Transverse colon (tissue), 4 donors: ENCODE data around the gene LAMB1. TPM values are rescaled to one million over a fixed set of nuclear protein-coding genes. Genes with fewer than 3 reads are reported as not detected.

Source experiments
- DNase-seq: peaks from one replicate; pipeline ENCODE4 v3.0.0-alpha.2; 2019
- H3K27ac ChIP-seq, 4 donors: fragments of 200-600 bp; sonication (generic); 2 replicates each; pipeline ENCODE4 v1.5.1; 2016 to 2018; ENCODE audit warnings: inconsistent platforms in 4 of 4
- H3K27me3 ChIP-seq: fragments of 200-600 bp; sonication (generic); 2 replicates; pipeline ENCODE4 v1.5.1; 2017; ENCODE audit warnings: inconsistent platforms
- H3K36me3 ChIP-seq, 4 donors: fragments of 200-600 bp; sonication (generic); 2 replicates each; pipeline ENCODE4 v1.5.1; 2017 to 2019; ENCODE audit warnings: inconsistent platforms in 4 of 4
- H3K4me1 ChIP-seq, 4 donors: fragments of 200-600 bp; sonication (generic); 2 replicates each; pipeline ENCODE4 v1.5.1; 2017 to 2020; ENCODE audit warnings: inconsistent platforms in 4 of 4
- H3K4me3 ChIP-seq, 4 donors: fragments of 200-600 bp; sonication (generic); 1 replicate in 1 of 4; 2 replicates in 3 of 4; pipeline versions ENCODE4 v1.5.1 to v1.6.1; 2017 to 2019; ENCODE audit warnings: inconsistent platforms in 4 of 4
- H3K9me3 ChIP-seq, 2 donors: fragments of 200-600 bp; sonication (generic); 2 replicates each; pipeline ENCODE4 v1.5.1; 2017 to 2019; ENCODE audit warnings: inconsistent platforms in 2 of 2
- EP300 ChIP-seq: sonication (generic); formaldehyde crosslinking; IDR thresholded peaks from one replicate; pipeline ENCODE4 v1.6.1; 2017; ENCODE audit warnings: antibody characterized with exemption, low read depth
- POLR2A ChIP-seq: fragments of 450-650 bp; IDR thresholded peaks from one replicate; pipeline ENCODE4 v1.6.1; 2016; ENCODE audit warnings: antibody characterized with exemption, mild to moderate bottlenecking, moderate library complexity
- POLR2AphosphoS5 ChIP-seq, 3 donors: sonication (generic); formaldehyde crosslinking; IDR thresholded peaks; one replicate each; pipeline ENCODE4 v1.6.1; 2016; ENCODE audit warnings: antibody characterized with exemption in 3 of 3
- WGBS, 2 donors: methylation state at CpG; one replicate each; pipeline ENCODE4 v1.1.5; 2018; ENCODE audit warnings: low coverage in 1 of 2; 5-methylcytosine and 5-hydroxymethylcytosine counted together
- in situ Hi-C, 4 donors: fragments of 200-750 bp; cut with MboI; loops; one replicate each; pipeline versions ENCODE4 v1.15.0 to v1.15.1; 2017; ENCODE audit warnings: low sequenced_read_pairs in 3 of 4, low pct_ligation_motif_present in 1 of 4, low pct_unique_long_range_greater_than_20kb in 1 of 4
- intact Hi-C: fragments of 100-400 bp; cut with DNase I; formaldehyde crosslinking; loops from one replicate; pipeline ENCODE4 v1.15.1; 2023; ENCODE audit warnings: low total_unique reads
- total RNA-seq, 4 donors: library from RNA; depleted of rRNA; stranded (reverse); fragments of >200 nt; gene quantifications; one replicate each; pipeline ENCODE4 v1.1.0, GENCODE V29; 2016
- TF ChIP-seq, protein P1 (sequence below), 5 experiments: fragments of 200-600 bp in 3 of 5; fragments of 450-650 bp in 2 of 5; sonication (generic) in 3 of 5; IDR thresholded peaks; 1 replicate in 2 of 5; 2 replicates in 3 of 5; pipeline ENCODE4 v1.5.1; 2016 to 2017; ENCODE audit warnings: antibody characterized with exemption in 5 of 5, inconsistent platforms in 3 of 5, mild to moderate bottlenecking in 2 of 5, moderate library complexity in 1 of 5

LAMB1 gene
- total RNA-seq, 4 donors from 2014 or later = 54.2 to 119 (median 90.3) TPM

DNA sequence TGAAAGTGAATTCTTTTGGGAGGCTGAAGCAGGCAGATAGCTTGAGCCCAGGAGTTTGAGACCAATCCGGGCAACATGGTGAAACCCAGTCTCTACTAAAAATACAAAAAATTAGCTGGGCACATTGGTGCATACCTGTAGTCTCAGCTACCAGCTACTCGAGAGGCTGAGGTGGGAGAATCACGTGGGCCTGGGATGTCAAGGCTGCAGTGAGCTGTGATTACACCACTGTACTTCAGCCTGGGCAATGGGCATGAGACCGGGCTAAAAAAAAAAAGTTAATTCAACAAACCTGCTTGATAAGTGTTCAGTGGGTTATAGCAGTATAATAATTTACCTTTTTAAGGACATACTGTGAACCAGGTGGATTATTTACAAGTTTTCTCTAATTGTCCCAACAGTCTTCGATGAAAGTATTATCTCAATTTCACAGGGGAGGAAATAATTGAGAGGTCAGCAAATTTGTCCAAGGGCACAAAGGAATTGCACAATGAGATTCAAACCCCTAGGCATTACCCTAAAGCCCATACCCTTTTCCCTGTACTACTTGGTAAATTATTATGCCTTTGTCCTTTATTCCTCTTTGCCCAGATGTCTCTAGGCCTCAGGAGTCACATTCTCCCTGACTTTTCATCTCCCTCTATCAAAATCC lies 125.1 kb downstream of the LAMB1 start:
- in situ Hi-C loops (loop anchor here (10.0 to 25.0 kb wide), 7 partner anchors 93 to 691 kb away; partner anchors contain the start of genes CBLL1 (in 3 of the 4), GPR22 (in 1 of the 4) and LAMB4 (in 1 of the 4)), intact Hi-C loops (no loop called here)
- Histone ChIP-seq H3K36me3 (no peaks in the 10 kb centered on the region), H3K4me3 (no peak overlapping the region), H3K27me3 (no peaks in the 10 kb centered on the region), H3K4me1 (peaks cover 0 to 21% (median 6%) of the 10 kb centered on the region in 4 donors), H3K9me3 (no peaks in the 10 kb centered on the region), H3K27ac (no peak overlapping the region)
- no peak for TF ChIP-seq POLR2AphosphoS5 (IDR thresholded peaks at IDR 0.05)
- TF ChIP-seq EP300 = no peak
- TF ChIP-seq, protein P1, sequence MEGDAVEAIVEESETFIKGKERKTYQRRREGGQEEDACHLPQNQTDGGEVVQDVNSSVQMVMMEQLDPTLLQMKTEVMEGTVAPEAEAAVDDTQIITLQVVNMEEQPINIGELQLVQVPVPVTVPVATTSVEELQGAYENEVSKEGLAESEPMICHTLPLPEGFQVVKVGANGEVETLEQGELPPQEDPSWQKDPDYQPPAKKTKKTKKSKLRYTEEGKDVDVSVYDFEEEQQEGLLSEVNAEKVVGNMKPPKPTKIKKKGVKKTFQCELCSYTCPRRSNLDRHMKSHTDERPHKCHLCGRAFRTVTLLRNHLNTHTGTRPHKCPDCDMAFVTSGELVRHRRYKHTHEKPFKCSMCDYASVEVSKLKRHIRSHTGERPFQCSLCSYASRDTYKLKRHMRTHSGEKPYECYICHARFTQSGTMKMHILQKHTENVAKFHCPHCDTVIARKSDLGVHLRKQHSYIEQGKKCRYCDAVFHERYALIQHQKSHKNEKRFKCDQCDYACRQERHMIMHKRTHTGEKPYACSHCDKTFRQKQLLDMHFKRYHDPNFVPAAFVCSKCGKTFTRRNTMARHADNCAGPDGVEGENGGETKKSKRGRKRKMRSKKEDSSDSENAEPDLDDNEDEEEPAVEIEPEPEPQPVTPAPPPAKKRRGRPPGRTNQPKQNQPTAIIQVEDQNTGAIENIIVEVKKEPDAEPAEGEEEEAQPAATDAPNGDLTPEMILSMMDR (IDR thresholded peaks at IDR 0.05) = no peak
- no peak for DNase-seq
- WGBS, 2 donors = 76 to 78% methylated on average over 3 to 5 of the region's 5 CpGs

DNA sequence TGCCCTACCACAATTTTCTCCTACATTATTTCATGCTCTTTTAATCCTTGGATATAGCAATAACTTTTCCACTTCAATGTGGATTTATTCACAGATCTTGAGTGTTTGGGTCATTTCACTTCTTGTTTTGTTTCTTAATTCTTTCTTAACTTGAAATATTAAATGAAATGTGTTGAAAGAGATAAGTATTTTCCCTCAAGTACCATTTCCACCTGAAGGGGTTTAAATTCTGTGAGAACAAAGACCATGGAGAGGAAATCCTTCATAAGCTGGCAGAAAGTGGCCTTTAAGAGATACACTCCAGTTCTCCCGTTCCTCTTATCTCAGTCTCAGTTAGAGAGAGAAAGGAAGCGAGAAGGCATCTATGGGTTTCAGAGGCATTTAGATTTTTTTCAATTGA lies 126.0 kb downstream of the LAMB1 start:
- no peaks in the 10 kb centered on the region for H3K9me3 ChIP-seq
- H3K27me3 ChIP-seq = no peaks in the 10 kb centered on the region
- no peak for DNase-seq
- in situ Hi-C loops (loop anchor here (10.0 to 25.0 kb wide), 7 partner anchors 92 to 690 kb away; partner anchors contain the start of genes CBLL1 (in 3 of the 4), GPR22 (in 1 of the 4) and LAMB4 (in 1 of the 4)), intact Hi-C loops (no loop called here)
- H3K27ac ChIP-seq = no peak overlapping the region
- H3K4me1 ChIP-seq = peaks cover 0 to 21% (median 6%) of the 10 kb centered on the region in 4 donors
- H3K36me3 ChIP-seq = no peaks in the 10 kb centered on the region
- WGBS, 2 donors = 56 to 70% methylated on average over 2 of the region's 2 CpGs
- TF ChIP-seq, protein P1 (IDR thresholded peaks at IDR 0.05) = no peak
- TF ChIP-seq POLR2AphosphoS5 (IDR thresholded peaks at IDR 0.05) (no peak), POLR2A (no peak), EP300 (no peak)
- H3K4me3 ChIP-seq = no peak overlapping the region

DNA sequence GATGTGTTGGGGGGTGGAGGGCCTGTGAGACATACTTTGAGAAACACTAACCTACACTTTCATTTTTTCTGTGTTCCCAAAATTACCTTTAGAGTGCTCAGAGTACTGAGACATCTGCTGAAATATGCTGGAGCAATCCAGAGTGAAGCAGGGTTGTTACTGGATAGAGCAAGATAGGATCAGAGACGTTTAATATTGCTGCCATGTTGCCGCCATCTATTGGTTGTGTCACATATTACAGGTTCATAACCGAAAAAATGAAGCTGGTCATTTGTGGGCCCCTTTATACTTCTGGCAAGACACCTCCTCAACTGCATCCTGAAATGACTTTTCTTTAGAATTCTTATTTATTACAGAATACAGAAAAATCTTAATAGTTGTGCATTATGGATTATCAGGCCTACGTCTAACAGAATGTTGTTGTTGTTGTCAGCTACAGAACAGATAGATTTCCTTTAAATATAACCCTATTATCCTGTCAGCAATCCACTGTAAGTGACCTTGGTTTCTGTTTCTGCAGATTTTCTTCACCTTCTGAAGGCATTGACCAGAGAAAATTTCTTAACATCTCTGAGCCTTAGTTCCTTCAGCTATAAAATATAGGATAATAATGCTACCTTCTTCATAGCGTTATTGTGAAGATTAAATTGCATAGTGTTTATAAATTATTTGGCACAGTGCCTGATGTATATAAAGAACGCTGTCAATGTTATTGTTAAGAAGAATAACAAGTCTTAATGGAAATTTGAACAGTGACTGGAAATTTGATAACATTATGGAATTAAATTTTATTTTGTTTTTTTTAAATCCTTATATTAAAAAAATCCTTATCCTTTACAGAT lies 128.1 kb downstream of the LAMB1 start:
- in situ Hi-C loops = loop anchor here (10.0 to 25.0 kb wide), 8 partner anchors 90 to 688 kb away; partner anchors contain the start of genes CBLL1 (in 3 of the 4), BCAP29 (in 1 of the 4), GPR22 (in 1 of the 4) and LAMB4 (in 1 of the 4)
- WGBS, 2 donors = 17 to 24% methylated on average over 5 to 6 of the region's 6 CpGs

More for the DNA sequence above, 128.1 kb downstream of the LAMB1 start:
- TF ChIP-seq POLR2AphosphoS5 (IDR thresholded peaks at IDR 0.05) = peak in 1 of 3 donors; percentile 43
- TF ChIP-seq, protein P1 (IDR thresholded peaks at IDR 0.05) = peak; percentile 69 to 82 (median 72)
- no peak for TF ChIP-seq POLR2A
- TF ChIP-seq EP300 = no peak
- H3K9me3 ChIP-seq = no peaks in the 10 kb centered on the region
- intact Hi-C loops = loop anchor here (2.0 kb wide), 1 partner anchor 412 kb away; no protein-coding TSS in a partner anchor
- no peaks in the 10 kb centered on the region for H3K27me3 ChIP-seq
- no peak overlapping the region for H3K4me3 ChIP-seq
- peak; percentile 53 for DNase-seq
- H3K4me1 ChIP-seq = peaks cover 0 to 21% (median 6%) of the 10 kb centered on the region in 4 donors
- no peaks in the 10 kb centered on the region for H3K36me3 ChIP-seq
- peak overlapping the region in 2 of 4 donors; percentile 41 to 67 for H3K27ac ChIP-seq
